Large intestine (tissue), 3 donors: ENCODE data around the gene RRAD. TPM values are rescaled to one million over a fixed set of nuclear protein-coding genes. Genes with fewer than 3 reads are reported as not detected.

Experiments used
- DNase-seq, 2 donors: peaks; one replicate each; pipeline versions ENCODE4 v3.0.0 to v3.0.0-alpha.2; 2013
- H3K27ac ChIP-seq: one replicate; pipeline ENCODE4 v1.5.1; 2013; ENCODE audit warnings: low read length
- H3K27me3 ChIP-seq: 2 replicates; pipeline ENCODE4 v1.6.1; 2013; ENCODE audit warnings: low read length; ENCODE audit not compliant: control insufficient read depth, insufficient read depth
- H3K36me3 ChIP-seq: 2 replicates; pipeline ENCODE4 v1.6.1; 2013; ENCODE audit warnings: low read length; ENCODE audit not compliant: control insufficient read depth, insufficient read depth
- H3K4me1 ChIP-seq: one replicate; pipeline ENCODE4 v1.6.1; 2013; ENCODE audit warnings: low read length; ENCODE audit not compliant: control insufficient read depth, insufficient read depth
- H3K4me3 ChIP-seq: one replicate; pipeline ENCODE4 v1.5.1; 2013; ENCODE audit warnings: low read length
- H3K9me3 ChIP-seq: one replicate; pipeline ENCODE4 v1.6.1; 2013; ENCODE audit warnings: mild to moderate bottlenecking, low read depth, low read length, moderate library complexity; ENCODE audit not compliant: control insufficient read depth
- WGBS: methylation state at CpG from one replicate; pipeline ENCODE4 v1.1.5; 2013; ENCODE audit warnings: low lambda C conversion rate; ENCODE audit not compliant: insufficient coverage; 5-methylcytosine and 5-hydroxymethylcytosine counted together
- polyA plus RNA-seq: library from polyadenylated mRNA; unstranded; fragments of 120-200 nt; gene quantifications from one replicate; pipeline ENCODE4 v1.2.1, GENCODE V29; 2013

Gene RRAD
- polyA plus RNA-seq, 1 donor = 2.0 TPM

DNA sequence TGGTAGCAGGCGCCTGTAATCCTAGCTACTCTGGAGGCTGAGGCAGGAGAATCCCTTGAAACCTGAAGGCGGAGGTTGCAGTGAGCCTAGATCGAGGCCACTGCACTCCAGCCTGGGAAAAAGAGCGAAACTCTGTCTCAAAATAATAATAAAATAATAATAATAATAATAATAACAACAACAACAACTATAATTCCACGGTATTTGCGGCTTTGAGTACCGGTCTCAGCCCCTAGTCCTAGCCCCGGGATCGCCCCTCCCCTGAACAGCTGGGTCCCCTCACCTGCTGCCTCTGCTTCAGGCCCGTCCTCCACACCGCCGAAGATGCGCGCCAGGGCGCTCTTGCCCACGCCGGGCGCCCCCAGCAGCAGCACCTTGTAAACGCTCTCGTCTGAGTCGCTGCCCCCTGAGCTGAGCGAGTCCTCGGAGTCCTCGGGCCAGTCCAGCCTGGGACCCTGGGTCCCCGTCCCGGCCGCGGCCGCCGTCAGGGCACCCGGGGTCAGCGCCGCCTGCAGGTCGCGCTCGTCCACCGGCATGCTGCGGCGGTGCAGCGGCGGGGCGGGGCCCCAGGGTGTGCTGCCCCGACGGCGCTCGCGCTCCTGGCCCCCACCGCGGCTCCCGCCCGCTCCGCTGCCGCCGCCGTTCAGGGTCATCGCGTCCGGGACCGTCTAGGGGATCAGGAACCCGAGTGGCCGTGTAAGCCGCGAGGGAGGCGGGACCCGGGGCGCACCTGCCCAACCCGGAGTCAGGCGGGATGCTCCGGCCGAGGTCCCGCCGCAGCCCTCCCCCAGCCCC lies 611 bp downstream of the RRAD start:
- peak in 1 of 2 donors; percentile 60 for DNase-seq
- no peak overlapping the region for H3K27ac ChIP-seq
- H3K9me3 ChIP-seq = peaks cover 3% of the 10 kb centered on the region
- WGBS = no CpG with 5 or more reads among the region's 72 CpGs
- H3K27me3 ChIP-seq = peaks cover 26% of the 10 kb centered on the region
- no peaks in the 10 kb centered on the region for H3K36me3 ChIP-seq
- peaks cover 12% of the 10 kb centered on the region for H3K4me1 ChIP-seq
- H3K4me3 ChIP-seq = peak overlapping the region; percentile 29

DNA sequence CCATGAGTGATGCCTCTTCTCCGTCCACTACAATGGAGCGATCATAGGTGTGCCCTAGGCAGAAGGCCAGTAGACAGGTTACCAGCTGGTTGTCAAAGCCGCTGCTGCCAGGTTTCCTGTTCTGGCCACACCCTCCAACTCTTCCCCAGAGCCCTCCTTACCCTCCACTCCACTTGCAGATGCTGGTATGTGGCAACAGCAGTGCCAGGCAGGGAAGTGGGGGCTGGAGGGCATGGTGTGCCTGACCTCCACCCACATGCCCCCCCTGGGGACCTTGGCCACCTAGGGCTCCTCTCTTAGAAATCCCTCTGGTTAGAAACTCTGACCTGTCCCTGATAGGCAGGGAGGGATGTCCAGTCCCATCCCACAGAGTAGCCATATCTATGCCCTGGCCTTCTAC lies 1.5 kb downstream of the RRAD start:
- H3K4me1 ChIP-seq = peaks cover 21% of the 10 kb centered on the region
- H3K27me3 ChIP-seq = peaks cover 26% of the 10 kb centered on the region
- H3K36me3 ChIP-seq = no peaks in the 10 kb centered on the region
- WGBS = no CpG with 5 or more reads among the region's 3 CpGs
- peaks cover 3% of the 10 kb centered on the region for H3K9me3 ChIP-seq
- no peak overlapping the region for H3K27ac ChIP-seq
- DNase-seq = no peak
- H3K4me3 ChIP-seq = no peak overlapping the region

DNA sequence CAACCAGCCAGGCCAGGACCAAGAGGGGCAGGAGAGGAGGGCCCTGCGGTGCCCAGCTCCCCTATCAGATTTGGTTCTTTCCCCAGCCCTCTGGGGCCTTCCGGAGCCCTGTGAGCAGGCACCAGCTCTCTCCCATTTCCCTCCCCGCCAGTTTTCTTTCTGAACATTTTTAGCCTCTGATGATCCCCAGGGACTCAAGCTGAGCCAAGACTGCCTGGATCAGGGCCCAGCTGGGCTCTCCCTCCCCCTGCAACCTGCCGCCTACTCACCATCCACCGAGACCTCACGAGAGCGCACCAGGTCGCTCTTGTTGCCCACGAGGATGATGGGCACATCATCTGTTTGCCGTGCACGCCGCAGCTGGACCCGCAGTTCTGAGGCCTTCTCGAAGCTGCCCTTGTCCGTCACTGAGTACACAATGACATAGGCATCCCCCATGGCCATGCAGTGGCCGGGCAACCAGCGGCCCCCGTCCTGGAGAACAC lies 2.0 kb downstream of the RRAD start:
- H3K4me1 ChIP-seq = peaks cover 26% of the 10 kb centered on the region
- no CpG with 5 or more reads among the region's 18 CpGs for WGBS

GRCh38 chr16:66921729-66922450 lies 3.4 kb downstream of the RRAD start:
- peaks cover 26% of the 10 kb centered on the region for H3K27me3 ChIP-seq
- H3K27ac ChIP-seq = no peak overlapping the region
- 60% methylated on average over 1 of the region's 42 CpGs for WGBS

More for the DNA sequence above, 2.0 kb downstream of the RRAD start:
- no peak for DNase-seq
- no peaks in the 10 kb centered on the region for H3K36me3 ChIP-seq
- no peak overlapping the region for H3K27ac ChIP-seq
- peaks cover 5% of the 10 kb centered on the region for H3K9me3 ChIP-seq
- H3K27me3 ChIP-seq = peaks cover 26% of the 10 kb centered on the region
- no peak overlapping the region for H3K4me3 ChIP-seq

DNA sequence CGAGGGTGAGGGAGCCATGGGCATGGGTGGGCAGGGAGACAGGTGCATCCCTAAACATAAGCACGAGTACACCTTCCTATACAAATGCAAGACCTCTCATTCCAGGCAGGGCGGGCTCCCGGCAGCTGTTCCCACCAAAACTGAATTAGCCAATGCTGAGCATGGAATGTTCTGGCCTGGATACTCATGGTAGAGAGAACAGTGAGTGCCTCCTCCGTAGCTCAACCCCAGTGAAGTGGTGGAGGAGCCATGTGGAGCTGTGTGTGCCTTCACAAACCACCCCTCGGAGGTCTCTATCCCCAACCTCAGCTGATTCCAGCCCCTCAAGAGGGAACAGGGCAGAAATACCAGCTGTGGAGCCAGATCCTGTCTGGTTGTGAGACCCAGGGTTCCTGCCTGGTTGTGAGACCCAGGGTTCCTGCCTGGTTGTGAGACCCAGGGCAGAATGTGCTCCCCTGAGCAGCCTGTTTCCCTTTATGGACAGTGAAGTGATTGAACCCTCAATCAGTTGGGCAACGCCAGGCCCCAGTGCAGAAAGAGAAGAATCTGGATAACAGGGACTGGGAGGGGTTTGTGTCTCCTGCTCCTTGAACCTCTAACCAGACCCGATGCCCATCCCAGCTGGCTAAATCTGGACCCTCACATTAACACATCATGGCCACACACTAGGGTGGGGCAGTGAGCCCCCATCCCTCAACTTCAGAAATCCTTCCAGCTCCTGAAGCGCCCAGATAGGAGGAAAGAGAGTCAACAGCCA lies 4.2 kb downstream of the RRAD start:
- no CpG with 5 or more reads among the region's 9 CpGs for WGBS
- Histone ChIP-seq H3K36me3 (no peaks in the 10 kb centered on the region), H3K27ac (no peak overlapping the region), H3K4me3 (no peak overlapping the region), H3K9me3 (peaks cover 5% of the 10 kb centered on the region), H3K4me1 (peaks cover 34% of the 10 kb centered on the region), H3K27me3 (peaks cover 23% of the 10 kb centered on the region)
- no peak for DNase-seq

More at GRCh38 chr16:66921729-66922450, 3.4 kb downstream of the RRAD start:
- peaks cover 34% of the 10 kb centered on the region for H3K4me1 ChIP-seq
- H3K9me3 ChIP-seq = peaks cover 5% of the 10 kb centered on the region
- no peak overlapping the region for H3K4me3 ChIP-seq
- H3K36me3 ChIP-seq = no peaks in the 10 kb centered on the region
- DNase-seq = no peak

DNA sequence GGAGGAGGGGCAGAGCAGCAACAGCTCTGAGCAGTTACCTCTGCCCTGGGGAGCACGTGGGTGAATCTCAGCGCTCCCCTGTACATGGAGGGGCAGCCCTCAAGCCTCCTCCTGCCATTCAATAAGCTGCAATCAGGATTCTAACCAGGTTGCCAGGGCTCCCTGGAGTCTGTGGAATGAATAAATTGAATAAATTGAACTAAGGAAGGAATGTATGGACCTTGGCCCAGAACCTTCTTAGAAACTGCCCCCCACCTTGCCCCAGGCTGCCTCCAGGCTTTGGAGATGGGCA lies 5.1 kb downstream of the RRAD start:
- Histone ChIP-seq H3K4me3 (no peak overlapping the region), H3K9me3 (peaks cover 5% of the 10 kb centered on the region), H3K27ac (no peak overlapping the region), H3K4me1 (peaks cover 30% of the 10 kb centered on the region), H3K27me3 (peaks cover 14% of the 10 kb centered on the region), H3K36me3 (no peaks in the 10 kb centered on the region)
- peak in 1 of 2 donors; percentile 46 for DNase-seq
- WGBS = no CpG with 5 or more reads among the region's 2 CpGs

GRCh38 chr16:66919569-66920298 lies 5.6 kb downstream of the RRAD start:
- Histone ChIP-seq H3K36me3 (no peaks in the 10 kb centered on the region), H3K4me3 (no peak overlapping the region), H3K27ac (no peak overlapping the region), H3K9me3 (peaks cover 5% of the 10 kb centered on the region), H3K4me1 (peaks cover 29% of the 10 kb centered on the region), H3K27me3 (peaks cover 10% of the 10 kb centered on the region)
- DNase-seq = no peak
- WGBS = no CpG with 5 or more reads among the region's 5 CpGs

DNA sequence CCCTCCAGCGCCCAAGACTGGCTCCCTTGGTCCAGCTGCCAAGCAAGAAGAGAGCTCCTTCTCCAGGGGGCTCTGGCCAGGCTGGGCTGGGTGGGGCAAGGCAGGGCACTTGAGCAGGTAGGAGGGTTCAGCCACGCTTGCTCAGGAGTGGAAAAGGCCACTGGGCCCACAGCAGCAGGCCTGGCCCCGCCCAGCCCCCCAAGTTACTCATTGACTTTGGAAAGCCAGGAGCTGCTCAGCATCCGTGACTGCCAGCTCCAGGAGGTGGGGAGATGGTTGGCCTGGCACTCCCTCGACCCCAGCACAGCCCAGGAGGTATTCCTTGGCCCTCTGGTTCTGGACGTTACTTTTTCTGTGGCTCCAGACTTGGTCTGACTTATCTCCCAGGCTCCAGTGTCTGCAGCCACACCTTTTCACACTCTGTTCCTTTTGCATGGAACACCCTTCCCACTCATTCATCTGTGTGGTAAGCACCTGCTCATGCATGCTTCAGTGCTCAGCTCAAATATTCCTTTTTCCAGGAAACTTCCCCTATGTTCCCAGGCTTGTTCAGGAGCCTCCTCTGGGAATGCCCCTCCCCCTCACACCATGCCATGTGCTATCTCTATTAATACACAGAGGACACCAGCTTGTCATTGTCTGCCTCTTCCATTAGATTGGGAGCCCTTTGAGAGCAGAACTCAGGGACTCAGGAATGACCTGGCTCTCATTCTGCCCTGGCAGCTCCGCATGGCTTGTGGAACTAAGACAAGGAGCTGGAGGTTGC lies 6.3 kb downstream of the RRAD start, which contains the start of gene CDH16:
Gene CDH16, minus strand, starts transcription at position 83 of the 766 bp plus-strand sequence. CDS start 820 bp downstream, outside the sequence.
- no CpG with 5 or more reads among the region's 7 CpGs for WGBS
- Histone ChIP-seq H3K27me3 (peaks cover 3% of the 10 kb centered on the region), H3K27ac (no peak within 1 kb of the TSS), H3K36me3 (no peaks in the 10 kb centered on the region), H3K4me3 (no peak within 1 kb of the TSS), H3K9me3 (peaks cover 5% of the 10 kb centered on the region), H3K4me1 (peaks cover 29% of the 10 kb centered on the region)
- peak; percentile 66 to 82 for DNase-seq

GRCh38 chr16:66918355-66918754 lies 7.0 kb downstream of the RRAD start:
- WGBS = no CpG with 5 or more reads among the region's 6 CpGs
- H3K27me3 ChIP-seq = no peaks in the 10 kb centered on the region
- no peak overlapping the region for H3K4me3 ChIP-seq
- peaks cover 5% of the 10 kb centered on the region for H3K9me3 ChIP-seq
- no peak overlapping the region for H3K27ac ChIP-seq
- peaks cover 29% of the 10 kb centered on the region for H3K4me1 ChIP-seq
- no peak for DNase-seq
- H3K36me3 ChIP-seq = no peaks in the 10 kb centered on the region
